Spleen (tissue), 11 donors: ENCODE results near the gene PCLO. TPM values are rescaled to one million over a fixed set of nuclear protein-coding genes. Genes with fewer than 3 reads are reported as not detected.

ENCODE experiments used
- DNase-seq: peaks from one replicate; pipeline ENCODE4 v3.0.0-alpha.2; 2020
- H3K27ac ChIP-seq, 8 donors: fragments of 200-600 bp; sonication (generic) in 7 of 8; 1 replicate in 4 of 8; 2 replicates in 4 of 8; pipeline versions ENCODE4 v1.5.0 to v1.8.0; 2016 to 2021; ENCODE audit warnings: inconsistent platforms in 4 of 8, mild to moderate bottlenecking in 4 of 8, moderate library complexity in 1 of 8
- H3K27me3 ChIP-seq, 7 donors: fragments of 200-600 bp; sonication (generic) in 6 of 7; replicated peaks in 1 of 7; 1 replicate in 4 of 7; 2 replicates in 3 of 7; pipeline versions ENCODE4 v1.5.0 to v1.8.0; 2016 to 2021; ENCODE audit warnings: inconsistent platforms in 3 of 7, mild to moderate bottlenecking in 1 of 7
- H3K36me3 ChIP-seq, 6 donors: fragments of 200-600 bp; sonication (generic) in 5 of 6; 1 replicate in 4 of 6; 2 replicates in 2 of 6; pipeline versions ENCODE4 v1.5.0 to v1.8.0; 2016 to 2021; ENCODE audit warnings: inconsistent platforms in 2 of 6
- H3K4me1 ChIP-seq, 6 donors: fragments of 200-600 bp; sonication (generic) in 5 of 6; 1 replicate in 3 of 6; 2 replicates in 3 of 6; pipeline versions ENCODE4 v1.5.0 to v1.8.0; 2016 to 2021; ENCODE audit warnings: inconsistent platforms in 3 of 6
- H3K4me3 ChIP-seq, 8 donors: fragments of 200-600 bp; sonication (generic) in 7 of 8; 1 replicate in 4 of 8; 2 replicates in 4 of 8; pipeline versions ENCODE4 v1.5.0 to v1.8.0; 2016 to 2021; ENCODE audit warnings: inconsistent platforms in 4 of 8, mild to moderate bottlenecking in 4 of 8, moderate library complexity in 2 of 8
- H3K9me3 ChIP-seq, 8 donors: fragments of 200-600 bp; sonication (generic) in 7 of 8; 1 replicate in 4 of 8; 2 replicates in 4 of 8; pipeline versions ENCODE4 v1.5.0 to v1.8.0; 2016 to 2021; ENCODE audit warnings: inconsistent platforms in 4 of 8
- CTCF ChIP-seq, 11 experiments: fragments of 200-600 bp in 7 of 11; fragments of 450-650 bp in 4 of 11; sonication (generic) in 4 of 11; IDR thresholded peaks in 8 of 11; conservative IDR thresholded peaks in 3 of 11; 1 replicate in 7 of 11; 2 replicates in 4 of 11; pipeline versions ENCODE4 v1.4.0 to v1.8.0; 2016 to 2021; ENCODE audit warnings: antibody characterized with exemption in 11 of 11, inconsistent platforms in 4 of 11, mild to moderate bottlenecking in 1 of 11
- POLR2A ChIP-seq, 3 donors: fragments of 450-650 bp; IDR thresholded peaks; one replicate each; pipeline ENCODE4 v1.5.1; 2017; ENCODE audit warnings: antibody characterized with exemption in 3 of 3, mild to moderate bottlenecking in 1 of 3
- POLR2AphosphoS5 ChIP-seq, 3 donors: sonication (generic); formaldehyde crosslinking; IDR thresholded peaks; one replicate each; pipeline ENCODE4 v1.5.1; 2017; ENCODE audit warnings: antibody characterized with exemption in 3 of 3
- WGBS, 5 donors: extraction: QIAGEN DNeasy Blood & Tissue Kit in 3 of 5; methylation state at CpG; one replicate each; pipeline versions ENCODE4 v1.1.5 to v1.1.7; 2013 to 2018; 5-methylcytosine and 5-hydroxymethylcytosine counted together
- intact Hi-C: fragments of 100-400 bp; cut with DNase I; formaldehyde crosslinking; loops from one replicate; pipeline ENCODE4 v1.15.0; 2023; ENCODE audit warnings: low total_unique reads
- polyA plus RNA-seq, 3 donors: library from polyadenylated mRNA; stranded (reverse); fragments of 200-250 nt; gene quantifications; one replicate each; pipeline ENCODE4 v1.2.1, GENCODE V29; 2013
- total RNA-seq, 7 donors: library from RNA; depleted of rRNA in 3 of 7; stranded (reverse); fragments of >200 nt in 3 of 7; fragmentation: NEBNext Ultra II Directional in 4 of 7; extraction: Animal tissue kit (Norgen Biotek cat#: 25700) in 4 of 7; gene quantifications; one replicate each; pipeline versions ENCODE4 v1.1.0 to v1.2.1, GENCODE V29; 2016 to 2021
- donor health status: healthy with polysubstance abuse.
- donor health status: DM: no; HTN: no; CAD: no; lungs with moderate emphysema.
- donor health status: DM: no; HTN: no; CAD: no.
- donor health status: Bipolar disorder and iron deficiency.
- donor health status: healthy.
- donor health status: DM: no; HTN: no; CAD: no.
- donor health status: DM: yes; HTN: yes; CAD: no.

The PCLO gene
- total and polyA plus RNA-seq, 10 donors, result 0.05 to 9.9 (median 1.8) TPM

- no peak for TF ChIP-seq CTCF (IDR thresholded peaks at IDR 0.05 in 8 of 11, conservative IDR thresholded peaks at IDR 0.05 in 3 of 11)
- TF ChIP-seq POLR2A (IDR thresholded peaks at IDR 0.05), result no peak
- TF ChIP-seq POLR2AphosphoS5 (IDR thresholded peaks at IDR 0.05), result no peak
- 47 to 72% (median 63%) methylated on average over 2 of the region's 2 CpGs for WGBS, 5 donors
- intact Hi-C loops, result no loop called here
- no peaks in the 10 kb centered on the region for H3K4me1 ChIP-seq
- H3K4me3 ChIP-seq, result no peak overlapping the region
- no peak for DNase-seq
- no peak overlapping the region for H3K27ac ChIP-seq
- no peaks in the 10 kb centered on the region for H3K36me3 ChIP-seq
- H3K9me3 ChIP-seq, result no peaks in the 10 kb centered on the region
- no peaks in the 10 kb centered on the region for H3K27me3 ChIP-seq
Measured at GRCh38 chr7:83109352-83109751, 53.3 kb downstream of the PCLO start.

GRCh38 chr7:83105948-83106347 is 56.7 kb downstream of the PCLO start:
- Histone ChIP-seq H3K27ac (no peak overlapping the region), H3K9me3 (no peaks in the 10 kb centered on the region), H3K36me3 (no peaks in the 10 kb centered on the region), H3K4me1 (no peaks in the 10 kb centered on the region), H3K4me3 (no peak overlapping the region), H3K27me3 (no peaks in the 10 kb centered on the region)
- 0 to 79% (median 30%) methylated on average over 2 of the region's 2 CpGs for WGBS, 5 donors
- intact Hi-C loops, result no loop called here
- no peak for TF ChIP-seq POLR2A (IDR thresholded peaks at IDR 0.05)
- no peak for TF ChIP-seq POLR2AphosphoS5 (IDR thresholded peaks at IDR 0.05)
- no peak for TF ChIP-seq CTCF (IDR thresholded peaks at IDR 0.05 in 8 of 11, conservative IDR thresholded peaks at IDR 0.05 in 3 of 11)
- no peak for DNase-seq

- H3K36me3 ChIP-seq, result no peaks in the 10 kb centered on the region
- no peak for TF ChIP-seq POLR2AphosphoS5 (IDR thresholded peaks at IDR 0.05)
- TF ChIP-seq CTCF (IDR thresholded peaks at IDR 0.05 in 8 of 11, conservative IDR thresholded peaks at IDR 0.05 in 3 of 11), result no peak
- TF ChIP-seq POLR2A (IDR thresholded peaks at IDR 0.05), result no peak
- no peak overlapping the region for H3K4me3 ChIP-seq
- intact Hi-C loops, result no loop called here
- no peaks in the 10 kb centered on the region for H3K27me3 ChIP-seq
- no peaks in the 10 kb centered on the region for H3K4me1 ChIP-seq
- H3K27ac ChIP-seq, result no peak overlapping the region
- no peaks in the 10 kb centered on the region for H3K9me3 ChIP-seq
- DNase-seq, result no peak
- 70 to 88% (median 78%) methylated on average over 1 of the region's 1 CpG for WGBS, 5 donors
Measured at GRCh38 chr7:83105063-83105462, 57.6 kb downstream of the PCLO start.

- TF ChIP-seq POLR2A (IDR thresholded peaks at IDR 0.05), result no peak
- TF ChIP-seq POLR2AphosphoS5 (IDR thresholded peaks at IDR 0.05), result no peak
- TF ChIP-seq CTCF (IDR thresholded peaks at IDR 0.05 in 8 of 11, conservative IDR thresholded peaks at IDR 0.05 in 3 of 11), result no peak
- intact Hi-C loops, result no loop called here
- Histone ChIP-seq H3K4me3 (no peak overlapping the region), H3K9me3 (no peaks in the 10 kb centered on the region), H3K4me1 (no peaks in the 10 kb centered on the region), H3K36me3 (no peaks in the 10 kb centered on the region), H3K27ac (no peak overlapping the region), H3K27me3 (no peaks in the 10 kb centered on the region)
- WGBS, 5 donors, result 80 to 90% (median 88%) methylated on average over 3 of the region's 3 CpGs
- no peak for DNase-seq
Measured at GRCh38 chr7:83101530-83101929, 61.2 kb downstream of the PCLO start.
